Measurements from ENCODE around the gene PRKAR1A.
"Not testable (repeated sequence)": the region's sequence is repeated elsewhere in the genome, so short reads cannot be mapped to it uniquely, and the experiment has no call there.

Gene PRKAR1A

GRCh38 chr17:68512247-68512959 is at the start of gene PRKAR1A:
PRKAR1A (plus strand) TSS chr17:68512430; CDS start chr17:68515400, 2,970 bp downstream.
- Histone ChIP-seq H3K27ac (peak within 1 kb of the TSS; percentile 86 to 100 (median 98)), H3K4me3 (peak within 1 kb of the TSS; percentile 62 to 96 (median 83))

GRCh38 chr17:68463211-68464019 is 48.8 kb upstream of the PRKAR1A start:
- H3K4me3 ChIP-seq = no peak overlapping the region
- H3K27ac ChIP-seq = no peak overlapping the region

- H3K27ac ChIP-seq = no peak overlapping the region
- H3K4me3 ChIP-seq = no peak overlapping the region
Measured at GRCh38 chr17:68468334-68468733, 43.9 kb upstream of the PRKAR1A start.

GRCh38 chr17:68468788-68469187 is 43.4 kb upstream of the PRKAR1A start:
- H3K4me3 ChIP-seq = no peak overlapping the region
- H3K27ac ChIP-seq = no peak overlapping the region

- H3K27ac ChIP-seq = no peak overlapping the region
Measured at GRCh38 chr17:68470961-68471360, 41.3 kb upstream of the PRKAR1A start.

GRCh38 chr17:68480885-68481284 is 31.3 kb upstream of the PRKAR1A start:
- Histone ChIP-seq H3K27ac (no peak overlapping the region), H3K4me3 (no peak overlapping the region)

More at GRCh38 chr17:68470961-68471360, 41.3 kb upstream of the PRKAR1A start:
- no peak overlapping the region for H3K4me3 ChIP-seq

GRCh38 chr17:68482576-68483041 is 29.6 kb upstream of the PRKAR1A start:
- H3K4me3 ChIP-seq = no peak overlapping the region

GRCh38 chr17:68484458-68484857 is 27.8 kb upstream of the PRKAR1A start:
- Histone ChIP-seq H3K4me3 (no peak overlapping the region), H3K27ac (no peak overlapping the region)

More at GRCh38 chr17:68482576-68483041, 29.6 kb upstream of the PRKAR1A start:
- no peak overlapping the region for H3K27ac ChIP-seq

- Histone ChIP-seq H3K27ac (no peak overlapping the region), H3K4me3 (no peak overlapping the region)
Measured at GRCh38 chr17:68489919-68490318, 22.3 kb upstream of the PRKAR1A start.

- Histone ChIP-seq H3K27ac (peak overlapping the region in 18 of 21 experiments; percentile 3 to 79 (median 52)), H3K4me3 (no peak overlapping the region)
Measured at GRCh38 chr17:68491381-68492231, 20.6 kb upstream of the PRKAR1A start.

GRCh38 chr17:68492394-68493054 is 19.7 kb upstream of the PRKAR1A start:
- H3K4me3 ChIP-seq = not testable (repeated sequence)
- H3K27ac ChIP-seq = peak overlapping the region in 15 of 21 experiments; percentile 7 to 79 (median 52)

- no peak overlapping the region for H3K27ac ChIP-seq
- no peak overlapping the region for H3K4me3 ChIP-seq
Measured at GRCh38 chr17:68495081-68495480, 17.1 kb upstream of the PRKAR1A start.

GRCh38 chr17:68497885-68498319 is 14.3 kb upstream of the PRKAR1A start:
- Histone ChIP-seq H3K27ac (peak overlapping the region in 16 of 21 experiments; percentile 19 to 75 (median 64)), H3K4me3 (peak overlapping the region in 1 of 7 experiments; percentile 4)

- peak overlapping the region in 1 of 7 experiments; percentile 4 for H3K4me3 ChIP-seq
- H3K27ac ChIP-seq = peak overlapping the region in 16 of 21 experiments; percentile 9 to 75 (median 64)
Measured at GRCh38 chr17:68498479-68499326, 13.5 kb upstream of the PRKAR1A start.

GRCh38 chr17:68499587-68499986 is 12.6 kb upstream of the PRKAR1A start:
- peak overlapping the region in 3 of 21 experiments; percentile 52 to 73 (median 73) for H3K27ac ChIP-seq
- H3K4me3 ChIP-seq = no peak overlapping the region

GRCh38 chr17:68501074-68501473 is 11.2 kb upstream of the PRKAR1A start:
- no peak overlapping the region for H3K27ac ChIP-seq
- H3K4me3 ChIP-seq = no peak overlapping the region

GRCh38 chr17:68505951-68506350 is 6.3 kb upstream of the PRKAR1A start:
- no peak overlapping the region for H3K4me3 ChIP-seq
- H3K27ac ChIP-seq = no peak overlapping the region

- Histone ChIP-seq H3K27ac (no peak overlapping the region), H3K4me3 (no peak overlapping the region)
Measured at GRCh38 chr17:68507576-68507975, 4.7 kb upstream of the PRKAR1A start.

Data from skin epidermis (tissue), 12 donors.